DOHH2 (cell line): Measurements from ENCODE around the gene FANCG.

Source experiments
- CTCF ChIP-seq: fragments of 200-600 bp; sonication (generic); IDR thresholded peaks from one replicate; pipeline ENCODE4 v1.5.1; 2014; ENCODE audit warnings: antibody characterized with exemption, mild to moderate bottlenecking, low read depth, low read length; ENCODE audit not compliant: poor library complexity, severe bottlenecking
- EZH2phosphoT487 ChIP-seq: fragments of 200-600 bp; sonication (generic); IDR thresholded peaks from 2 replicates; pipeline ENCODE4 v1.6.1; 2017; ENCODE audit warnings: borderline replicate concordance, mild to moderate bottlenecking, antibody characterized with exemption, low read length, moderate library complexity, mixed read lengths

GRCh38 chr9:35110327-35110761 is 30.6 kb upstream of the FANCG start:
- TF ChIP-seq CTCF (no peak), EZH2phosphoT487 (no peak)
